GM12872 (cell line): Measurements from ENCODE around the gene NKAIN4.
A peak's percentile ranks its signal among the peaks of the same experiment; 100 is the strongest.

ENCODE experiments used
- TF ChIP-seq, protein P1 (sequence below): IDR thresholded peaks from 3 replicates; pipeline ENCODE4 v1.5.1; 2011; ENCODE audit warnings: low read depth, mild to moderate bottlenecking, low read length, moderate library complexity; ENCODE audit not compliant: insufficient read depth

Gene NKAIN4

DNA sequence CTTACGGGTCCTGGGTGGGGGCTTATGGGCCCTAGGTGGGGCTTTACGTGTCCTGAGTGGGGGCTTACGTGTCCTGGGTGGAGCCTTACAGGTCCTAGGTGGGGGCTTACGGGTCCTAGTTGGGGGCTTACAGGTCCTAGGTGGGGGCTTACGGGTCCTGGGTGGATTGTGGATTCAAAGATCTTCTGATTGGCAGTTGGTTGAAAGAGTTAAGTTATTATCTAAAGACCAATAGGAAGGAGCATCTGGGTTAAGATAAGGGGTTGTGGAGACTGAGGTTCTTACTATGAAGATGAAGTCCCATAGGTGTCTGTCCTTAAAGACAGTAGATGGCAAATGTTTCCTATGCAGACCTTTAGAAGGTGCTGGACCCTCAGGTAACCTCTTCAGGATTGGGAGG, 27.0 kb downstream of the NKAIN4 start:
- TF ChIP-seq, protein P1, sequence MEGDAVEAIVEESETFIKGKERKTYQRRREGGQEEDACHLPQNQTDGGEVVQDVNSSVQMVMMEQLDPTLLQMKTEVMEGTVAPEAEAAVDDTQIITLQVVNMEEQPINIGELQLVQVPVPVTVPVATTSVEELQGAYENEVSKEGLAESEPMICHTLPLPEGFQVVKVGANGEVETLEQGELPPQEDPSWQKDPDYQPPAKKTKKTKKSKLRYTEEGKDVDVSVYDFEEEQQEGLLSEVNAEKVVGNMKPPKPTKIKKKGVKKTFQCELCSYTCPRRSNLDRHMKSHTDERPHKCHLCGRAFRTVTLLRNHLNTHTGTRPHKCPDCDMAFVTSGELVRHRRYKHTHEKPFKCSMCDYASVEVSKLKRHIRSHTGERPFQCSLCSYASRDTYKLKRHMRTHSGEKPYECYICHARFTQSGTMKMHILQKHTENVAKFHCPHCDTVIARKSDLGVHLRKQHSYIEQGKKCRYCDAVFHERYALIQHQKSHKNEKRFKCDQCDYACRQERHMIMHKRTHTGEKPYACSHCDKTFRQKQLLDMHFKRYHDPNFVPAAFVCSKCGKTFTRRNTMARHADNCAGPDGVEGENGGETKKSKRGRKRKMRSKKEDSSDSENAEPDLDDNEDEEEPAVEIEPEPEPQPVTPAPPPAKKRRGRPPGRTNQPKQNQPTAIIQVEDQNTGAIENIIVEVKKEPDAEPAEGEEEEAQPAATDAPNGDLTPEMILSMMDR = no peak

DNA sequence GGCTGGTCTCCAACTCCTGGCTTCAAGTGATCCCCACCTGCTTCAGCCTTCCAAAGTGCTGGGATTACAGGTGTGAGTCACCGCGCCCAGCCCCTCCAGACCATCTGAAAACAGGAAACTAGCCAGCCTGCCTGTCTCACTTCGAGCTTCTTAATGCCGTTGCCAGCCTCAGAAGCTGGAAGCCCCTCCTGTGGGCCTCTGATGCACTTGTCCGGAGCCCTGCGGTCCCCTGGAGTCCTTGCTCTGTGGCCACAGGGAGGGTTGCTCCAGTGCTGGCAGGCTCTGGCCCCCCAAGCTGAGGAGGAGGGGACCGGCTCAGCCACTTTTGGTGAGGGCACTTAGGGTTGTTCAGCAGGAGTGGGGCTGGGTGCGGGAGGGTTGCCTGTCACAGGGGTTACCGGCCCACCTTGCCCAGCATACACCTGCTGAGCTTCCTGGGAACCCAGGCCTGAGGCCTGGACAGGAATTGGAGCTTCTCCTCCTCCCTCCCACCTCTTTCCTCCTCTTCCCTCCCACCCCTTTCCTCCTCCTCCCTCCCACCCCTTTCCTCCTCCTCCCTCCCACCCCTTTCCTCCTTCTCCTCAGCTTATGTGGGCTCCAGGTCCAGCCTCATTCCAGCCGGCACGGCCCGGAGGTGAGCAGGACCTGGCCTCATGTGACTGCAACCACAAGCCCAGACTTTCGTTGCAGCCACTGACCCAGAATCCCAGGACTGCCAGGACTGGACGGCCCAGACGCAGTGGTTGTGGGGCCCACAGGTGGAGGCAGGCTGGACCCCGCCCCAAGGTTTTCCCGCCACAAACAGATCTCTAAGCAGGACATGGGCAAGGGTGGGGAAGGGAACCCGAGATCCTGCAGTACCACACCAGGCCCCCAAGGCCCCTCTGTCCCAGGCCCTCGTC, 28.0 kb downstream of the NKAIN4 start:
- TF ChIP-seq, protein P1 = no peak

DNA sequence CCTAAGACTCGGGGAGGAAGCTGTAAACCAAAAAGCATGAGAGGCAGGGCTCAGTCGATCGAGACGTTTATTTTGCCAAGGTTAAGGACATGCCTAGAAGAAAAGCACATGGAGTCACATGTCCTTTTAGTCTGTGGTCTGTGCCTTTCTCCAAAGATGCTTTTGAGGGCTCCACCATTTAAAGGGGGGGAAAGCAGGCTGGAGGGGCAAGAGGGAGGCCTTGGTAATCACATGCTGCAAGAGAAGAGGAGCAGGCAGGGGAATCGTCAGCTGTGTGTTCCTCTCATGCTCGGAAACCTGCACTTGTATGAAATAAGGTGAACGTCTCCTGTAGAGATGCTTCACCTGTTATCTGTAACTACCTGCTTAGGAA, 29.2 kb downstream of the NKAIN4 start:
- TF ChIP-seq, protein P1 = no peak

DNA sequence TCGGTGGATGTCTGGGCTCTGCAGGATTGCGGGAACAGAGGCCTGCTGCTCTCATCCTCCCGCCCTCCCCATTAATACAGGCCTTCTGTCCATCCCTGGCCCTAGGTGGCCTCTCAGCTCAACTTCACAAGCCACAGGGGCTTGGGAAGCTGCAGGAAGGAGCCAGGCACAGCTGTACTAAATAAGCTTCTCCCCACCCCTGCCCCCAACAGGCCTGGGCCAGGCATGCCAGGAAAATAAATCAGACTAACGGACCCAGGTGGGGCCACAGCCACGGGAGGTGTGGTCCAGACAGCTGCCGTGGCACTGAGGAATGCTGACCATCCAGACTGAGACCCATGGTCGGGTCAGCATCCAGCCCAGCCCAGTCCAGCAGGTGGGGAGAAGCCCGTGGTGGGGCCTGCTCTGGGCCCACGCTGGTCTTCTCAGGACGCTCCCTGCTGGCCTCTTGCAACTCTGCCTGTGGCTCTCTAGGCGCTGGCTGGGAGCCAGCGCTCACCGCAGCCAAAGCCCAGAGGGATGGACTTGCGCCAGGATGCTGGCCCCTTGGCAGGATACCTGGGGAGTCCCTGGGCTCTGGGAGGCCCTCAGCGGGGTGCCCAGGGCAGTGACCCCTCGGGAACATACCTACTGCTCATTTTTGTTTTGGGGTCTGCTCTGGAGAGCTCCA, 29.7 kb downstream of the NKAIN4 start:
- TF ChIP-seq, protein P1 = no peak

DNA sequence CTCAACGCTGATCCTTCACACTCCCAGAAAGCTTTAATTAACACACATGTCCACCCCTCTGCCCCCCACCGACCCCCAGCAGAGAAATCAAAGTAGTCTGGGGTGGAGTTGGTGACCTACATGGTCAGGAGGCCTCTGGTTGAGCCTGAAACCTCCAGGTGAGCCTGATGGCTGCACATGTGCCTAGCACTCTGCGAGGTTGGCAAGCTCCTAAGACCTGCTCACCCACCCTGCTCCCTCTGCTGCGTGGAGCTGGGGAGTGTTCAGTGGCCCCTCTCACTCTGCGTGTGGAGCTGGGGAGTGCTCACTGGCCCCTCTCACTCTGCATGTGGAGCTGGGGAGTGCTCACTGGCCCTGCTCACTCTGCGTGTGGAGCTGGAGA, 30.4 kb downstream of the NKAIN4 start:
- TF ChIP-seq, protein P1 = no peak

DNA sequence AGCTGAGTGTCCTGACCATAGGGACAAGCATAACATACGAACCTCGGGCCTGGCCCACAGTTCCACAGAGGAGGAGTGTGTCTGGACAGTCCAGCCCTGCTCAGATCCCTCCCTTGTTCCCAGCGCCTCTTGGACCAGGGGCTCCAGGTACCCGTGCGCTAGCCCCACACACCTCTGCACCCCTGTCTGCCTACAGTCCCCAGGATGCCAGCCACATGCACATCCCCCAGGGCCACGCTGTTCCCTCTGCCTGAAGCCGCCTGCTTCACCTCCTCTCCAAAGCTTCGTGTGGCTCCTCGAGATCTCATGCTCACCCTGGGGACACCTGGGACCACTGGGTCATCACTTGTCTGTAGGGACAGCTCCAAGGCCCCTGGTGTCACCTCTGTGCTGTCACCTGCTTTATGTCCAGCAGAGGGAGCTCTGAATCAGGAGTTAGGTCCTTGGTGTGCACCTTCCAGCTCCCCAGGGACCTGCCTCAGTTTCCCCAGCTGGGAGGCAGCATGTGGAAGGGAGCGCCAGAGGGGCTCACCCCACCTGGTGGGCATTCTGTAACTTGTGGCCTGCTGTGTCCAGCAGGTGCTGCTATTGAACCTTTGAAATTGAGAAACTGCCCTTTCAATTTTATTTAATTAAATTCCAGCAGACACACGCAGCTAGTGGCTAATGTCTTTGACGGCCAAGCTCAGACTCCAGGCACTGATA, 31.0 kb downstream of the NKAIN4 start:
- TF ChIP-seq, protein P1 = peak; percentile 88

DNA sequence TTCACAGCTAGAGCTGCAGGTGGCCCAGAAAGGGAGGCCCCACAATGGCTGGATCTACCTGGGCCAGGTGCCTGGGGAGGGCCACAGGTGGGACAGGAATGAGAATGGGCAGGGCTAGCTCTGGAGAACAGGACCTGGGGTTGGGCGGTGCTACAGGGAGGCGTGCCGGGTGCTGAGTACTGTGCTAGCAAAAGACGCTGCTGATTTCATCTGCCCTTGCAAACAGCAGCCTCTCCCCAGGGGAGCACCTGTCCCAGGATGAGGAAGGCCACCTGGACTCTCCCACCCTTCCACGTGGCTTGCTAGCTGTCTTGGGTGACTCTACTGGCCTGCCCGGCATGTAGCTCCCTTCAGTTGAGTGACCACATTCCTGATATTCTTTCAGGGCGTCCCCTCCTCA, 31.7 kb downstream of the NKAIN4 start:
- TF ChIP-seq, protein P1 = no peak
